ENCODE results near the gene POU2F3.

POU2F3 gene

DNA sequence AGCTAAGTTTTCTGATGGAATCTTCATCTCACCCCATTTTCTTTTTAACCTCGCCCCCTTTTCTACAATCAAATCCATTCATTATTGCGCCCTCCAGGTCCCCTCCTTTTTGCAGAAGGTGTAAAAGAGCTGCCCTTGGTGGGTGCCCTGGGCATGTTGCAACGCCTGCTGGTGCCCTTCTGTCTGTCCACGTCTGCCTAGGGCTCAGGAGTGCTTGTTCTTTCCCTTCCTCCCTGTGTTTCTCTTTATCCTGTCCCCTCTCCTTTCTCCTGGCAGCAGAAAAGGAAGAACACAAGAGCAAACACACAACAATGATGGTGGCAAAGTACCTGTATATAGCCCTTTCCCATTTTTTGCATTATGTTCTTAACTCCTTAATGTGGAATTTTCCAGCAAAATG is 79.0 kb downstream of the POU2F3 start:
- Histone ChIP-seq H4K20me1 (ENCODE audit: insufficient read depth, low read length) (no peaks in the 10 kb centered on the region), H2AFZ (ENCODE audit: low read length) (no peak overlapping the region), H3F3A (ENCODE audit: insufficient read depth, low read length) (no peaks in the 10 kb centered on the region), H3K36me3 (ENCODE audit: insufficient read depth, low read length) (no peaks in the 10 kb centered on the region), H3K27me3 (ENCODE audit: insufficient read depth, low read length) (no peaks in the 10 kb centered on the region), H3K79me2 (ENCODE audit: insufficient read depth, low read length) (no peaks in the 10 kb centered on the region), H3K9ac (ENCODE audit: low read length) (no peak overlapping the region), H3K9me3 (ENCODE audit: low read length) (no peaks in the 10 kb centered on the region), H3K4me2 (ENCODE audit: low read length) (no peak overlapping the region), H3K27ac (ENCODE audit: low read depth, low read length, poor library complexity, severe bottlenecking) (no peak overlapping the region), H3K4me1 (ENCODE audit: insufficient read depth, low read length, severe bottlenecking) (no peaks in the 10 kb centered on the region), H3K4me3 (ENCODE audit: low read depth, low read length, poor library complexity, severe bottlenecking) (no peak overlapping the region), H3K9me2 (ENCODE audit: low read depth, low read length) (no peaks in the 10 kb centered on the region)
- no peak for TF ChIP-seq EZH2 (IDR thresholded peaks at IDR 0.05; ENCODE audit: borderline replicate concordance, low read length)

DNA sequence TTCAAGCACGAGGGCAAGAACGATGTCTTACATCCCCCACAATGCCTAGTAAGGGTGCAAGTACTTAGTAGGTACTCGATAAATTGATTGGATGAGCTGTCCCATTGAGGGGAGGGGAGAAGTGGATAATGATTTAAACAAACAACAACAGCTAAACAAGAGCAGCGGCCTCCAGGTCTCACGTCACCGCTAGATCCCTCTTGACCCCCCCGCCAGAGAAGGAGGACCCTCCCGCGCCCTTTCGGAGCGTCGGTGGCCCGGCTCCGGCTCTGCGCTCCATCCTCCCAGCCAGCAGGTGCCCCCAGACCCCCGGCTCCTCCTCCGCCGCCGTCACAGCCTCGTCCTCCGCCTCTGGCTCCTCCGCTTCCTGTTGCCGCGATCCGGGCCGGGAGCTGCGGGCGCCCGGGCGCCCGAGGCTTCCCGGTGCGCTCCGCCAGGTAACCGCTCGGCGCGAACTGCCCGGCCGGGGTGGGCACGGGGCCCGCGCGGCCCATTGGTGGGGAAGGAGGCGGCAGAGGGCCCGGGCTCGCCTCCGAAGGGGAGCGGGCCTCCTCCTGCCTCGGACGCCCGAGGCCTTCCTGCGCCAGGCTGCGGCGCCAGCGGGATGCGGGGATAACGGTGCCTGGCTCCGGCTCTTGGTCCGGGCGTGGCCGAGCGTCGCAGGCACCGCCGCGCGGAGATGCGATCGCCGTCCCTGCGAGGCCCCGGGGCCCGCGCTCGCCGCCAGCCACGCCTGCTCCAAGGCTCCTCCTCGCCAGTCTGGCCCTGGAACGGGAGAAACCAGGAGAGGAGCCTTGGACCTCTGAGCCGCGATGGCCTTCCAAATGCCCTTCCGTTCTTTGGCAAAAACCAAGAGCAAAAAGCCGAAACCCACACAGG is 85.2 kb downstream of the POU2F3 start, which contains the start of gene TLCD5:
Gene TLCD5, plus strand, starts transcription at position 368 of the 879 bp plus-strand sequence. CDS start 2,143 bp downstream, outside the sequence.
- Histone ChIP-seq H3K27ac (ENCODE audit: low read depth, low read length, poor library complexity, severe bottlenecking) (peak within 1 kb of the TSS; percentile 80), H3K79me2 (ENCODE audit: insufficient read depth, low read length) (no peaks in the 10 kb centered on the region), H3K36me3 (ENCODE audit: insufficient read depth, low read length) (no peaks in the 10 kb centered on the region), H3F3A (ENCODE audit: insufficient read depth, low read length) (no peaks in the 10 kb centered on the region), H3K9me3 (ENCODE audit: low read length) (no peaks in the 10 kb centered on the region), H2AFZ (ENCODE audit: low read length) (no peak within 1 kb of the TSS), H3K27me3 (ENCODE audit: insufficient read depth, low read length) (no peaks in the 10 kb centered on the region), H3K9ac (ENCODE audit: low read length) (peak within 1 kb of the TSS; percentile 60), H3K9me2 (ENCODE audit: low read depth, low read length) (no peaks in the 10 kb centered on the region), H3K4me3 (ENCODE audit: low read depth, low read length, poor library complexity, severe bottlenecking) (peak within 1 kb of the TSS; percentile 64), H4K20me1 (ENCODE audit: insufficient read depth, low read length) (no peaks in the 10 kb centered on the region), H3K4me2 (ENCODE audit: low read length) (peak within 1 kb of the TSS; percentile 70), H3K4me1 (ENCODE audit: insufficient read depth, low read length, severe bottlenecking) (peaks cover 25% of the 10 kb centered on the region)
- TF ChIP-seq, protein P1, sequence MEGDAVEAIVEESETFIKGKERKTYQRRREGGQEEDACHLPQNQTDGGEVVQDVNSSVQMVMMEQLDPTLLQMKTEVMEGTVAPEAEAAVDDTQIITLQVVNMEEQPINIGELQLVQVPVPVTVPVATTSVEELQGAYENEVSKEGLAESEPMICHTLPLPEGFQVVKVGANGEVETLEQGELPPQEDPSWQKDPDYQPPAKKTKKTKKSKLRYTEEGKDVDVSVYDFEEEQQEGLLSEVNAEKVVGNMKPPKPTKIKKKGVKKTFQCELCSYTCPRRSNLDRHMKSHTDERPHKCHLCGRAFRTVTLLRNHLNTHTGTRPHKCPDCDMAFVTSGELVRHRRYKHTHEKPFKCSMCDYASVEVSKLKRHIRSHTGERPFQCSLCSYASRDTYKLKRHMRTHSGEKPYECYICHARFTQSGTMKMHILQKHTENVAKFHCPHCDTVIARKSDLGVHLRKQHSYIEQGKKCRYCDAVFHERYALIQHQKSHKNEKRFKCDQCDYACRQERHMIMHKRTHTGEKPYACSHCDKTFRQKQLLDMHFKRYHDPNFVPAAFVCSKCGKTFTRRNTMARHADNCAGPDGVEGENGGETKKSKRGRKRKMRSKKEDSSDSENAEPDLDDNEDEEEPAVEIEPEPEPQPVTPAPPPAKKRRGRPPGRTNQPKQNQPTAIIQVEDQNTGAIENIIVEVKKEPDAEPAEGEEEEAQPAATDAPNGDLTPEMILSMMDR (IDR thresholded peaks at IDR 0.05; ENCODE audit: low read length) = no peak
- TF ChIP-seq EZH2 (IDR thresholded peaks at IDR 0.05; ENCODE audit: borderline replicate concordance, low read length) = no peak

- Histone ChIP-seq H3K9me2 (ENCODE audit: low read depth, low read length) (no peaks in the 10 kb centered on the region), H3K4me2 (ENCODE audit: low read length) (peak overlapping the region; percentile 70), H4K20me1 (ENCODE audit: insufficient read depth, low read length) (no peaks in the 10 kb centered on the region), H3K27me3 (ENCODE audit: insufficient read depth, low read length) (no peaks in the 10 kb centered on the region), H3K27ac (ENCODE audit: low read depth, low read length, poor library complexity, severe bottlenecking) (peak overlapping the region; percentile 80), H3K36me3 (ENCODE audit: insufficient read depth, low read length) (no peaks in the 10 kb centered on the region), H2AFZ (ENCODE audit: low read length) (no peak overlapping the region), H3K79me2 (ENCODE audit: insufficient read depth, low read length) (no peaks in the 10 kb centered on the region), H3K9me3 (ENCODE audit: low read length) (no peaks in the 10 kb centered on the region), H3F3A (ENCODE audit: insufficient read depth, low read length) (no peaks in the 10 kb centered on the region), H3K9ac (ENCODE audit: low read length) (no peak overlapping the region; the same call in 1 of the 2 replicates), H3K4me3 (ENCODE audit: low read depth, low read length, poor library complexity, severe bottlenecking) (peak overlapping the region; percentile 64), H3K4me1 (ENCODE audit: insufficient read depth, low read length, severe bottlenecking) (peaks cover 25% of the 10 kb centered on the region)
- TF ChIP-seq, protein P1 (IDR thresholded peaks at IDR 0.05; ENCODE audit: low read length) = no peak
- TF ChIP-seq EZH2 (IDR thresholded peaks at IDR 0.05; ENCODE audit: borderline replicate concordance, low read length) = no peak
These were observed 86.3 kb downstream of the POU2F3 start for GRCh38 chr11:120326228-120326627.

Data from OCI-LY1 (cell line).